NCI-H510A treated with DMSO at 0.1 percent for 48 hours (cell line): ENCODE measurements around the gene SUCLG2.

Source experiments
- DNase-seq: peaks from one replicate; lab custom pipeline; 2025; lab: John Stamatoyannopoulos, UW

Gene SUCLG2

DNA sequence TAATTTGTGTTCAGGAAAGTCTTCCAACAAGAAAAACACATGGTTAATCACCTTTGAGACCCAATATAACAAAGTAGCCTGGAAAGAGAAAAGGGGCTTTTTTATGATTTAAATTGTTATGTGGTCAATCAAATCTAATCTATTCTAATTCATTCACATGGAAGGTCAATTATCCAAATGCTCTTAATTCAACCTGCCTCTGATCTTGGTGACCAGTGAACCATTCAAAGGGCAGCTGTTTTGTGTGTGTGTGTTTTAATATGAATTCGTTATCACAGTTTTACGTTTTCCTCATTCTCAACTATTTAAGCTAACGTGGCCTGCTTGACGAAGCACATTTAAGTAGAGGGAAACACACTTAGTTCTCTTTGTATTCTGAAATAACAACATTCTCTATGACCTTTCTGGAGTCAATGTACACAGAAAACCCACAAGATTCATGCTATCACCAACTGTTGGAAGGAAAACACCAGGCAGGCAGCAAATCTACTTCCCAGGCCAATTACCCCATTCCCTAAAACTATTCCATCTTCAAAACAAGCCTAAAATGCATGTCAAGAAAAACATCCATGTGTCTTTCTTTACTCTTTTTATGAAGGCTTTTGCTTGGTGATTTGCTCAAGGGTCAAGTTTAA, 195.4 kb downstream of the SUCLG2 start:
- no peak for DNase-seq

DNA sequence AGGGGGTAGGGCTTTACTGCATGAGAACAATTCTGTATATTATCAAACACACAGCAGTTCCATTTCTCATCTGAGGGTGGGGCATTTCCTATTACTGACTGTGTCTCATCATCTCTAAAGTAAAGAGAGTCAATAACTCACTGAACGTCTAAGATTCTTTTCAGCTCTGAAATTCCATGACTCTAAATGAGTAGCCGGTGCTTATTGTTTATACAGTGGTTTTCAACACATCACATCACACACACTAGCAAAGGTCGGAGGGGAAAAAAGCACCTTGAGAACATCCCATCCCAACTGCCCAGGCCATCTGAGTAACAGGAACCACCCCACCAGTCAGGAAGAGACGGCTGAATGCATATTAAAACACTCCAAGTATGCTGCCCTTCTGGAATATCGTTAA, 196.0 kb downstream of the SUCLG2 start:
- DNase-seq, result no peak

DNA sequence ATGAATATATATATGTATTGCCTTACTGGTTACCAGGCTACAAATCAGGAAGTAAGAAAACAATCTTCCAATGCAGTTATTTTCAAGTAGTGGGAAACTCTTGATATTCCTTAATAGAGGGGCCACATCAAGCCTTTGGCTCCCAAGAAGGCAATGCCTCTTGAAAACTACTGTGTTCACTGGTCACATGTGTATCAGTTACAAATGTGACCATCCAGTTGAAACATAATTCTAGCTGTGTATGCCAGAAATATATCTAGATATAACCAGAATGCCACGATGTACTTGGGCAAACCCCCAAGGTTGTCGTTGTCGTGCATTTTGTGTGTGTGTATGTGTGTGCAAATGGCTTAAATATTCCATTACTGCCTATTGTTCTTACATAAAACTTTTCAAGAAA, 200.8 kb downstream of the SUCLG2 start:
- DNase-seq, result no peak

DNA sequence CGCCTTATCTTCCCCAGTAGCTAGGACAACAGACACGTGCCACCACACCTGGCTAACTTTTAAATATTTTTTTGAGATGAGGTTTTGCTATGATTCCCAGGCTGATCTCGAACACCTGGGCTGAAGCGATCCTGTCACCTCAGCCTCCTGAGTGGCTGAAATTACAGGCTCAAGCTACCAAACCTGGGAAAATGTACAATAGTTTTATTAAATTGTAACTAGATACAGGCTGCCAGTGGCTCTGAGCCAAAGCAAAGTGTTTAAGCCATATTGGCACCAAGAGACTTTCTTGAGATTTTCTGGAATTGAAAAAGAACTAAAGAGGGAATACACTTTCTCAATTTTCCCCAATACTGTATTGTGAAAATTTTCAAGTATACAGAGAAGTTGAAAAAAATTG, 204.3 kb downstream of the SUCLG2 start:
- DNase-seq, result no peak

DNA sequence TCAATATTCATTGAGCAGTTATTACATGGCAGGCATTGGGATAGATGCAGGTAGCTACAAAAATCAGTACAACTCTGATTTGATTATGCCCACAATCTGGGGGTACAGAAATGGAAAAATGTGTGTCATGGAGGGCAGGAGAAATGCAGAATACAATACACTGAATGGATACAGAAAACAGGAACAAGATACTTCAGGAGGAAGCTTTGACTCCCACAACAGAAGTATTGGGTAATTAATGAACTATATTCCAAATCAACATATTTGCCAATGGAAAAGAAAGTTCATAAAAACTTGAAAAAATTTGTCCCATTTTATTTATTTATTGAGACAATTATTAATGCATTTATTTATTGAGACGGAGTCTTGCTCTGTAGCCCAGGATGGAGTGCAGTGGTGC, 207.0 kb downstream of the SUCLG2 start:
- DNase-seq, result no peak

DNA sequence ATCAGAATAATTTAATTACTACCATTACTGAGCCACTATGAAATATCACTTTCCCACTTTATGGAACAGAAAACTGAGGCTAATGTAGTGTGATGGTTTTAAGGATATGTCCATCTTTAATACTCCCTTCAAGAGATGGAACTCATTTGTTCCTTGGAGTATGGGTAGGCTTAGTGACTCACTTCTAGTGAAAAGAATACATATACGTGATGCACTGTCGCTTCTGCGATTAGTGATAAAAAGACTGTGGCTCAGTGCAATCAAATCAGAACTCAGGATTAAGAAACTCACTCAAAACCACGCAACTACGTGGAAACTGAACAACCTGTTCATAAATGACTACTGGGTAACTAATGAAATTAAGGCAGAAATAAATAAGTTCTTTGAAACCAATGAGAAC, 216.6 kb downstream of the SUCLG2 start:
- no peak for DNase-seq

DNA sequence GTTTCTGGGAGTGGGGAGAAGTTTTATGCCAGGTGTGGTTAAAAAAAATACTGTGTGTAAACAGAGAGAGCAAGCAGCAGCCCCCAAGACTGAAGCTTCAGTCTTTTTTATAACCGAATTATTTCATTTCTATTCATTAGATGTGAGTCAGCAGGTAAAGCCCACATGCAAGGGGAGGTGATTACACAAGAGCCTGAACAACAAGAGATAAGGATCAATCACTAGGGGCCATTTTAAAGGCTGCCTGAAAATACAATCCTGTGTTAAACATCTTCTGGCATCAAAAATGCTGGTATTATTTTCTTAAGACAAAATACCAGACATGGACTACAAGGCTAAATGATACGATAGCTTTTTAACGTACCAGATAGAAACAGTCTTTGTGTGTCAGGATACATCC, 217.3 kb downstream of the SUCLG2 start:
- no peak for DNase-seq

DNA sequence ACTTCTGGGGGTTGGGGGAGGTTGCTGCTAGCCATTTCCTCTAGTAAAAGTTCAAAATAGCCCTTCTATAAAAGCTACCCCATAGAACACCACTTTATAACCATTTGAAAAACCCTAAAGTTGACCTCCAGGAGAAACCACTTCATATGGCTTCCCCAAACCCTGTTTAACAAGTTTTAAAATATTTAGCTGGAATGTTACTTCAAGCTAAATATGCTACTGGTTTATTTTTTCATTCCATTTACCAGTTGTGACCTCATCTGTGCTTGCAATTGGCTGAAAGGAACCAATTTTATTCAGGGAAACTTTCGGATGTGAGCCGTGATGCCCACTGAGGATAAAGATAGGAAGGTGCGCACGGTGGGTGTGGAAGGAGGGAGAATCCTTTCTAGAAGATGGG, 221.3 kb downstream of the SUCLG2 start:
- DNase-seq, result no peak

DNA sequence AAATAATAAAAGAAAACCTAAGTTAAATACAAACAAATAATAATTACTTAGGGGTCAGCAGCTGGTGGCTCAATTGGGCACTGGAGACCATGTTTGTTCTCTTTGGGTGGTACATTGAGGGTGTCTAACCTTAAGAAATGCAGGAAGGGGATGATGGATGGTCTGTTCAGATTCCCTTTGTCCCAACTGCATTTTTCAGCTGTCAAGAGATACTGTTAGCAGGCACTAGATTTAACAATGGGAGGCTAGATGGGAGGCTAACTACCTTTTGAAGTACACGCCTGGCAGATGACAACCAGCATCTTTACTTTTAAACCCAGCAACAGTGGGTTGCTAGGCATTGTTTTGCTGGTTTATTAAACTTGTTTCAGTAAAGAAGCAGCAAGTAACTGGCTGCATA, 222.5 kb downstream of the SUCLG2 start:
- DNase-seq, result no peak

DNA sequence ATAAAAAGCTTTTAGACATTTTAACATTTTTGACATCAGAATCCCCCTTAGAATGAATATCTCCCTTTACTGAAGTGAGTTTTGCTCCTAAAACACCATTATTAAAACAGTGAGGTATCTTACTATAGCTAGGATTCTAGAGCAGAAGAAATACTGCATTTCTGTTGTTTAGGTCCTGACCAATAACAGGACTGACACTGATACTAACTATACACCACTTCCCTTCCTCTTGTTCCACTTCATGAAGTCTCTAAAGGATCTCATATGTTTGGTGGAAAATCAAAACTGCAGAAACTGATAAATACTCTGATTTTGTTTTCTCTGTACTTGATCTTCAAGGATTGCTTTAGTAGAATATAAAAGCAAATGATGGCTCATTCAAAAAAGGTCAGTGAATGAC, 230.7 kb downstream of the SUCLG2 start:
- DNase-seq, result no peak

DNA sequence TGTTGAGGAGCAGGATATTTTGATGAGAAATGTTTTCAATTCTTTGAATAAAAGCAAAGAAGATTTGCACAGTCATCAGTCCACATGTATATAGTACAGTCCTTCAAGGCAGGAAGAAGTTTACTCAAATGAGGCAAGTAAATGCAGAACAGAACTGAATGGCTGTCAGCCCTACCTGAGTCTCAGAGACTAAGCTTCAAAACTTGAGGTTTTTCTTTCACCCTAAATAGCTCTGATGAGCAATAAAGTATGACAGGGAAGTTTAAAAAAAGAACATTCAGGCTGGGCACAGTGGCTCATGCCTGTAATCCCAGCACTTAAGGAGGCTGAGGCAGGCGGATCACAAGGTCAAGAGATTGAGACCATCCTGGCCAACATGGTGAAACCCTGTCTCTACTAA, 232.5 kb downstream of the SUCLG2 start:
- no peak for DNase-seq

DNA sequence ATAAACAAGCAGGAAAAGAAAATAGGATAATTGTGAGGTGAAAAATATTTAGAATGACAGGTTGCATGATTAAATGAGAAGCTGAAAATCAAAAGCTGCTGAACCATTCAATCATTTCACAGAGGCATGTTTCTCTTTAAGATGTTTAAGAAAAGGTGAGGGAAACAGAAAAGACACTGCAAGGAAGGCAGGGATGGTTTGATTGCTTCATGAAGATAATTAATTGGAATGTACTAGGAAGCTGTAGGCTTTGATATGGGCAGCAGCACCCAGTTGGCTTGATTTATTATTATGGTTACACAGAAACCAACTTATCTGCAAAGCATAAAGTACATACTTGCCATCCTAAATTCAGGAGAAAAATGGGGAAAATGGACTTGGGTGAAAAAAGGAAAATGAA, 234.6 kb downstream of the SUCLG2 start:
- DNase-seq, result no peak

DNA sequence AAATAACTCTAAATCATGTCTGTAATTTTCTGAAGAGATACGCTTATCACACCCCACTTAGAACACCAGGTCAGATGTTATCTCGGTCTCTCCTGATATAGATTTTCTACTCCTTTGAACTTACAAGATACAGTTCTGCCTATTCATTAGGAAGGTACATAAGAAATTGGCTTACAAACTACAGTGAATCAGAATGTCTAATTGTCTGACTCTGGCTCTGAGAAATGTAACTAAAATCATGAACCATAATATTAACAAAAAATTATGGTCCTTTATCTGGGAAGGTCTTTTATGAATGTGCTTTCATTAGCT, 235.2 kb downstream of the SUCLG2 start:
- DNase-seq, result no peak

DNA sequence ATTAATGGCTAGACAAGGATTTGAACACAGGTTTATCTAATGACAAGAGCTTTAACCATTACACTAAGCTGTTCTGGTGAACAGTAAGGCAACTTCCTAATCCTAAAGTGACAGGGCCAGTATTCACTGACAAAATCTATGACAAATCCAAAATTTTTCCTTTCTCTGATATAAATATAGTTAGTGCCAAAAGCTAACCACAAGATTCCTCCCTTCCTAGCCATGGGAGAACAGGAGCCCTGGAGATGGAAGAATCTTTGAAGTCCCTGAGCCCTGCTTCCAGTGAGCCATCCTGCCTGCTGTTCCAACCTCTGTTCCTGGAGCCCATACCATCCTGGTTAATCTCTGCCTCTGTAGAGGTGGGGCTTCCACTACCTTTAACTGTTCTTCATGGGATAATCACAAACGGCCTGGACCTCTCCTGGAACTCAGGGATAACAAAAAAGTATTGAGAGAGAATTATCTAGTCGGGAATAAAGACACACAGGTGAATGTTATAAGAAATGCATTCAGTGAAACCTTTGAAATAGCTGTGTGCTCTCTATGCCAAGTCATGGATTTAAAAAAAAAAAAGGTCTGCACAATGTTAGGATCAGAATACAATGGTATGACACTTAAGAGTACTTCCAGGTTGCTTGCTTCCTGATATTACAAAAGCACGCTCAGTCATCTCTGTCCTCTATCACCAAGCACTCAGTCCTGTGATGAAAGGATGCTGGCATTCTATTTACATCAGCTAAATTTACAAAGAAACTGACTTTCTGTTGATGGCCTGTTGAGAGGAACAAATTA, 235.8 kb downstream of the SUCLG2 start:
- no peak for DNase-seq

DNA sequence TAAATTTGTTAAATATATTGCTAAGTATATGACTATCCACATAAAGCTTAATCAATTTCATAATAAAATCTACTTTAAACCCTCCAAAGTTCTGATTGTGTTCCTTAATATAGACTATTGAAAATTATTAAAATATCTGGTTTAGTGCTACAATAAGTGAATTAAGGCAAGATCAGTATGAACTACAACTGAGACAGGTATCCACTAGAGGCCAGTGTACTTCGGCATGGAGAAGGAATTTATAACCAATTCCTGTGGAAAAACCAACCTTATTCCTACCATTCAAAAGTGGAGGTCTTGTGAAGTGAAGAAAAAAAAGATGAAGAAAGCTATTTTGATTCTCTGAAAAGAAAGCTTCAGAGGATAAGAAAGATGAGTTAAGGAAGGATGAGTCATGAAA, 237.7 kb downstream of the SUCLG2 start:
- no peak for DNase-seq

DNA sequence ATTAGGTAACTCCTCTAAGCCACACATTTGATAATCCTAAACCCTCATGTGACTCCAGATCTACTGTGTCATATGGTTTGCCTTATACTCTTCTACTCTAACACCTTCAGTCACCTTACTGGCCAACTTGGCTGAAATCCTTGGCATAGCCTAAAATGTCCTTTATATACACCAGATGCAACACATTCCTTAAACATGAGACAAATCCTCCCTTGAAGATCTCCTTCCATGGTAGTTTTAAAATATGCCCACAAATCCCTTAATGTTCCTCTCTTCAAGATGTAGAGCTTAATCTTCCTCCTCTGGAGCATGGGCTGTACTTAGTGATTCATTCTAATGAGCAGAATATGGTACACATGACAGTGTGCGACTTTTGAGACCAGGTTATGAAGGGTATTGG, 238.9 kb downstream of the SUCLG2 start:
- no peak for DNase-seq

DNA sequence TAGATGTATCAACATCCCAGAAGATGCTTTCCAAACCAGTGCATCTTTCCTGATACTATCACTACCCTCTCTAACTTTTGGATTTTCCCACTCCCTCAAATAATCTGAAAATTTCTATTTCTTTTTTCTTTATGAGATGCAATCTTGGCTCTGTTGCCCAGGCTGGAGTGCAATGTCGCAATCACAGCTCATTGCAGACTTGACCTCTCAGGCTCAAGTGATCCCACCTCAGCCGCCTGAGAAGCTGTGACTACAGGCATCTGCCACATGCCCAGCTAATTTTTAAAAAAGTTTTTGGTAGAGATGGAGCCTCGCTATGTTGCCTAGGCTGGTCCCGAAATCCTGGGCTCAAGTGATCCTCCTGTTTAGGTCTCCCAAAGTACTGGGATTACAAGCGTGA, 239.7 kb downstream of the SUCLG2 start:
- no peak for DNase-seq

DNA sequence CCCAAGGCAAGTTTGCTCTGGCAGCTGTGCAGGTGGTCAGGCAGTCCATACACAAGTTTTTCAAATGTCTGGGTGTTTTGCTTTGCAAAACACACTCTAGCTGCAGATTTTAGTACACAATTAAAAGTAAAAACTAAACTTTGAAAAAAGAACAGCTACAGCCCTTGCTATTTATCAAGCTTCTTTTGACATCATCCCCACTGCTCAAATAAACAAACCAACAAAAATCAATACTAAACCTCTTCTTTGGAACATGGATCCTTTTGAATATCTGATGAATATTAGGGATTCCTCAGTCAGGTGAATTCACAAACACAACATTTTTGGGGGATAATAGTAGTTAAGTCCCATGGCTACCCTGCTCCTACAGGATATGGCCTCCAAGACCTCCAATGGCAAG, 249.2 kb downstream of the SUCLG2 start:
- no peak for DNase-seq

DNA sequence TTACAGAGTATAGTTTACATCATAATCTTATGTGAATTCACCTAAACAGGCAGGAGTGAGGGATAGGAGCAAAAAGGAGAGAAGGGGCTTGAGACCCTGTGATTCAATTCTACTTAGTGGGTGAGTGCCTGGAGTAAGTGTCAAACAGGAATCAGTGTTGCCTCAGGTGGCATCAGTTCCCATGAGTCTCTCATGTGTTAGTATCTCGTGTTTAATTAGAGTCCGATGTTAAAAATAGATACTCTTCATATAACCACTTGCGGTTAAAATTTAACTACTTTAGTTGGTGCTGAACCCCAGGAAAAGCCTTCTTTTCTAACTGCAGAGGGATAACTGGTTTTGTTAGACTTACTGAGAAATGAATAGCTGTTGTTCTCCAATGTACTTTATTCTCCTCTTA, 251.5 kb downstream of the SUCLG2 start:
- DNase-seq, result no peak

DNA sequence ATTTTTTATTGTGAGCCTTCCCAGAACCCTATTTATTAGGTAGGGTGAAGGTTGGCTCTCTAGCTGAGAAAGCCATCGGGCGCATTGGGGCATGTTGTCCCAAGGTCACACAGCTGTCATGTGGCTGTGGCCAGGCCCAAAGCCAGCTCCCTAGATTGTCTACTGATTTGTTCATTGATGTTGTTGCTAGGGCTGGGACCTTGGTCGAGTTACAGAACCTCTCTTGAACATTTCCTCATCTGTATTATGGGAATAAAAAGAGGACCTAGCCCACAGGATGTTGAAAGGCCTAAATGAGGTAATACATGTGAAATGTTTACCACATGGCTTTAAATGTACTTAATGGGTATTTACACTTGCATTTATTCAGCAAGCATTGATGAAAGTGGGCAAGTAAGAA, 252.5 kb downstream of the SUCLG2 start:
- no peak for DNase-seq

DNA sequence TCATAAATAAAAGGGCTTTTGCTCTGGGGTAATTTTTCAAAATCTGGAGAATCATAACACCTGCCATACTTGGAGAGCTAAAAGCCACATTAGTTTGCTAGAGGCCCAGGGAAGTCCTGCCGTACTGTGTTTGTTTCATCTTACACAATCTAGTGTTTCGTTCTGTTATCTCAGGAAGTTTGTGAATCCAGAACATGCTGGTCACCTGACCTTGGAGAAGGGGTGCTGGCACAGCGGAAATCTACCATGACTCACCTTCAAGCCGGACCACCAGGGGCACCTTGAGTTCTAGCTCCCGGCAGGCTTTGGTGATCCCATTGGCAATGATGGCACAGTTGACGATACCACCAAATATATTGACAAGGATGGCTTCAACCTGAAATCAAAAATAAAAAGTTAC, 253.9 kb downstream of the SUCLG2 start:
- no peak for DNase-seq

DNA sequence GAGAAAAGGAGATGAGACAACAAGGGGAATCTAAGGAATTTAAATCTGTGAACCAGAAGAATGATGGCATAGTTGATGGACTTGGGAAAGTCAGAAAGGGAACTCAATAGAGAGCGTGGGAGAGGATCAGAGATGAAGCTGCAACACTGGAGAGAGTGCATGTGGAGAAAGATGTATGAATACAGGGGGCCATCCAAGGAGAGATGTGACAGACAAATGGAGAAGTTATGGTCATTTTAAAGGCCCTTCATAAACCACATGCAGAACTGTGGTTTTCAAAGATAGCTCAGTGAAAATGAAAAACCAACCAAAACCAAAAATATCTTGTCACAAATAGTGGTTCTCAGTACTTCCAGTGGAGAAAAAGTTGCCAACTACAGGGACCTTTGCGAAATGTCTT, 265.2 kb downstream of the SUCLG2 start:
- DNase-seq, result no peak

DNA sequence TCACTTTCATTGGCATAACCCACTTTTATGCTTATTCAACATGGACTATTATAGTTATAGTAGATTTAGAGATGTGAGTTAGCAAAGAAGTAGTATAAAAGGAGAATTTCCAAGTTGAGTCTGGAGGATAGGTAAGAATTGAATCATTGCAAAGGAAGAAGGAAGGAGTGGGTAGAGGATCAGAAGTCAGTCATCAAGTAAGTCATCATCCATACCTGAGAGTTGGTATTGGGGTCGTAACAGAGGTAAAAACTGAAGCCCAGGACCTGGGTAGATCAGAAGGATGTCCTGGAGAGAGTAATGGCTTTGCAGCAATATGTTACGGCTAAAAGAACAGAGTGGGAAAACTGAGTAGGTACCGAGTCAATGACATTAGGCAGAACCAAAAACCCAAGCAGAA, 265.7 kb downstream of the SUCLG2 start:
- no peak for DNase-seq

DNA sequence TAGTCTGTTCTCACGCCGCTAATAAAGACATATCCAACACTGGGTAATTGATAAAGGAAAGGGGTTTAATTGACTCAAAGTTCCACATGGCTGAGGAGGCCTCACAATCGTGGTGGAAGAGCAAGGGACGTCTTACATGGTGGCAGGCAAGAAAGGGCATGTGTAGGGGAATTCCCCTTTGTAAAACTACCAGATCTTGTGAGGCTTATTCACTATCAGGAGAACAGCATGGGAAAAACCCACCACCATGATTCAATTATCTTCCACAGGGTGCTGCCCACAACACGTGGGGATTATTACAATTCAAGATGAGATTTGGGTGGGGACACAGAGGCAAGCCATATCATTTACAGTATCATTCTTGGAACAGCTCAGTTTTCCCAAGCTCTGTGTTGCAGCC, 268.0 kb downstream of the SUCLG2 start:
- DNase-seq, result no peak
